OCI-LY1 (cell line): ENCODE data around the gene IQGAP2.

Experiments
- EZH2 ChIP-seq: fragments of 200-600 bp; sonication (generic), shearing (Covaris generic); IDR thresholded peaks from 2 replicates; pipeline ENCODE4 v1.8.0; 2017; ENCODE audit warnings: borderline replicate concordance, mixed run types, mild to moderate bottlenecking, antibody characterized with exemption, low read length, moderate library complexity, mixed read lengths
- TF ChIP-seq, protein P1 (sequence below): fragments of 200-600 bp; sonication (generic), shearing (Covaris generic); IDR thresholded peaks from 2 replicates; pipeline ENCODE4 v1.5.1; 2017; ENCODE audit warnings: mild to moderate bottlenecking, antibody characterized with exemption, low read length, moderate library complexity, mixed read lengths

DNA sequence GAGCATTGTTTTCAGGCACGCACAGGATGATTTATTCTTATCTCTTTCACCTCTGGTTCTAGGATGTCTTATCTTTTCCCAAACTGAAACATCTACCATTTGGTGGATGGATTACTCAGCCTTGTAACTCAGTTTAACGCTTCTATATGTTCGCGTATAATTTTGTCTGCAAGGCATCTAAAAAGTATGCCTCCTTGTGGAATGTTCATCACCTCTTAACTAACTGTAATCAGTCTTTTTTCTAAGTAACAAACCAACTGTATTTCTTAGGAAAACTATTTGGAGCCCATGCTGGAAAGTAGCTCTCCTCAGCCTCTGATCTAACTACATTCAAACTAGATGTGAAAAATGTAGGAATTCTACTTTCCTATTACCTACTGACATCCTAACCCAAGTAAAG is 231.6 kb downstream of the IQGAP2 start:
- TF ChIP-seq, protein P1, sequence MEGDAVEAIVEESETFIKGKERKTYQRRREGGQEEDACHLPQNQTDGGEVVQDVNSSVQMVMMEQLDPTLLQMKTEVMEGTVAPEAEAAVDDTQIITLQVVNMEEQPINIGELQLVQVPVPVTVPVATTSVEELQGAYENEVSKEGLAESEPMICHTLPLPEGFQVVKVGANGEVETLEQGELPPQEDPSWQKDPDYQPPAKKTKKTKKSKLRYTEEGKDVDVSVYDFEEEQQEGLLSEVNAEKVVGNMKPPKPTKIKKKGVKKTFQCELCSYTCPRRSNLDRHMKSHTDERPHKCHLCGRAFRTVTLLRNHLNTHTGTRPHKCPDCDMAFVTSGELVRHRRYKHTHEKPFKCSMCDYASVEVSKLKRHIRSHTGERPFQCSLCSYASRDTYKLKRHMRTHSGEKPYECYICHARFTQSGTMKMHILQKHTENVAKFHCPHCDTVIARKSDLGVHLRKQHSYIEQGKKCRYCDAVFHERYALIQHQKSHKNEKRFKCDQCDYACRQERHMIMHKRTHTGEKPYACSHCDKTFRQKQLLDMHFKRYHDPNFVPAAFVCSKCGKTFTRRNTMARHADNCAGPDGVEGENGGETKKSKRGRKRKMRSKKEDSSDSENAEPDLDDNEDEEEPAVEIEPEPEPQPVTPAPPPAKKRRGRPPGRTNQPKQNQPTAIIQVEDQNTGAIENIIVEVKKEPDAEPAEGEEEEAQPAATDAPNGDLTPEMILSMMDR = no peak
- no peak for TF ChIP-seq EZH2
